Stimulated activated CD8-positive, alpha-beta memory T cell treated with anti-CD3 and anti-CD28 coated beads, Interleukin-7, amount 100 ng/mL, for 24 hours (primary cell): ENCODE data around the gene TCF12.

Source experiments
- DNase-seq: peaks from one replicate; pipeline ENCODE4 v3.0.0-alpha.2; 2020; ENCODE audit warnings: low read depth

Gene TCF12

GRCh38 chr15:57320631-57321220 lies 402.3 kb downstream of the TCF12 start:
- no peak for DNase-seq

GRCh38 chr15:57321485-57321884 lies 403.0 kb downstream of the TCF12 start:
- DNase-seq = no peak

- DNase-seq = no peak
Observed at GRCh38 chr15:57321973-57322601, 403.6 kb downstream of the TCF12 start.

- no peak for DNase-seq
Observed at GRCh38 chr15:57322602-57323250, 404.3 kb downstream of the TCF12 start.

GRCh38 chr15:57323299-57323805 lies 404.9 kb downstream of the TCF12 start:
- no peak for DNase-seq

- no peak for DNase-seq
Observed at GRCh38 chr15:57323806-57324589, 405.6 kb downstream of the TCF12 start.

GRCh38 chr15:57324590-57324890 lies 406.1 kb downstream of the TCF12 start:
- no peak for DNase-seq

- no peak for DNase-seq
Observed at GRCh38 chr15:57324944-57325679, 406.7 kb downstream of the TCF12 start.

- DNase-seq = no peak
Observed at GRCh38 chr15:57326196-57326595, 407.8 kb downstream of the TCF12 start.

GRCh38 chr15:57327985-57328471 lies 409.6 kb downstream of the TCF12 start:
- DNase-seq = no peak

- no peak for DNase-seq
Observed at GRCh38 chr15:57328479-57328878, 410.0 kb downstream of the TCF12 start.

- DNase-seq = no peak
Observed at GRCh38 chr15:57328897-57329296, 410.5 kb downstream of the TCF12 start.

GRCh38 chr15:57329582-57330367 lies 411.3 kb downstream of the TCF12 start:
- no peak for DNase-seq

GRCh38 chr15:57330619-57331340 lies 412.3 kb downstream of the TCF12 start:
- no peak for DNase-seq

GRCh38 chr15:57332326-57332725 lies 413.9 kb downstream of the TCF12 start:
- DNase-seq = no peak

GRCh38 chr15:57333487-57333886 lies 415.0 kb downstream of the TCF12 start:
- no peak for DNase-seq

GRCh38 chr15:57334257-57334656 lies 415.8 kb downstream of the TCF12 start:
- DNase-seq = no peak

GRCh38 chr15:57335293-57335715 lies 416.9 kb downstream of the TCF12 start:
- DNase-seq = no peak

GRCh38 chr15:57335719-57336118 lies 417.3 kb downstream of the TCF12 start:
- DNase-seq = no peak

GRCh38 chr15:57337868-57338411 lies 419.5 kb downstream of the TCF12 start:
- no peak for DNase-seq
